ENCODE measurements around the gene ARHGAP44.

DNA sequence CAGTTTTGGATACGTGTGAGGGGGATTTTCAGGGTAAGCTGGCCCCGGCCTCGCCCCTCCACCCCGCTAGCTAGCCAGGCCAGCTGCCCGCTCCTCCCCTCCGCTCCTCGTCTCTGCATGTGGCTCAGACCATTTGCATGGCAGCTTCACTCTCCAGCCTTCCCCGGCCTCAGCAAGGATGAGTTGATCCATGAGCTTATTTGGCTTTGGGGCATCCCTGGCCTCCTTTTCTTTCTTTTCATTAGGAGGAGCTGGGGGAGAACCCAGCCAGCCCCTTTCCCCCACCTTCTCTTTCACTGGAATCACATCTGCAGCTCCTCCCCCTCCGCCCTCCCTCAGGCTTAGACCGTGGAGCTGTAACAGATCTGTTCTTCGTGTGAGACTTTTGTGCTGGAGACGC is 197.8 kb downstream of the ARHGAP44 start:
- TF ChIP-seq EZH2 (IDR thresholded peaks at IDR 0.05; ENCODE audit: borderline replicate concordance) (no peak), EZH2phosphoT487 (IDR thresholded peaks at IDR 0.05; ENCODE audit: low read depth, severe bottlenecking, unreplicated experiment) (no peak)
- TF ChIP-seq, protein P1, sequence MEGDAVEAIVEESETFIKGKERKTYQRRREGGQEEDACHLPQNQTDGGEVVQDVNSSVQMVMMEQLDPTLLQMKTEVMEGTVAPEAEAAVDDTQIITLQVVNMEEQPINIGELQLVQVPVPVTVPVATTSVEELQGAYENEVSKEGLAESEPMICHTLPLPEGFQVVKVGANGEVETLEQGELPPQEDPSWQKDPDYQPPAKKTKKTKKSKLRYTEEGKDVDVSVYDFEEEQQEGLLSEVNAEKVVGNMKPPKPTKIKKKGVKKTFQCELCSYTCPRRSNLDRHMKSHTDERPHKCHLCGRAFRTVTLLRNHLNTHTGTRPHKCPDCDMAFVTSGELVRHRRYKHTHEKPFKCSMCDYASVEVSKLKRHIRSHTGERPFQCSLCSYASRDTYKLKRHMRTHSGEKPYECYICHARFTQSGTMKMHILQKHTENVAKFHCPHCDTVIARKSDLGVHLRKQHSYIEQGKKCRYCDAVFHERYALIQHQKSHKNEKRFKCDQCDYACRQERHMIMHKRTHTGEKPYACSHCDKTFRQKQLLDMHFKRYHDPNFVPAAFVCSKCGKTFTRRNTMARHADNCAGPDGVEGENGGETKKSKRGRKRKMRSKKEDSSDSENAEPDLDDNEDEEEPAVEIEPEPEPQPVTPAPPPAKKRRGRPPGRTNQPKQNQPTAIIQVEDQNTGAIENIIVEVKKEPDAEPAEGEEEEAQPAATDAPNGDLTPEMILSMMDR (IDR thresholded peaks at IDR 0.05; ENCODE audit: poor library complexity), result no peak
